BJ (cell line): ENCODE measurements around the gene C4orf33. TPM values are rescaled to one million over a fixed set of nuclear protein-coding genes. Genes with fewer than 3 reads are reported as not detected.
"Not testable (repeated sequence)": the region's sequence is repeated elsewhere in the genome, so short reads cannot be mapped to it uniquely, and the experiment has no call there.

Experiments used
- CTCF ChIA-PET: fragments of 350-600 bp; formaldehyde crosslinking; extraction: SDS; loops from one replicate; lab custom pipeline; 2021; ENCODE audit warnings: antibody characterized with exemption, inconsistent platforms; lab: Yijun Ruan, JAX
- POLR2A ChIA-PET: fragments of 300-600 bp; sonication (Branson Sonifier 250); formaldehyde crosslinking; extraction: SDS; loops from one replicate; lab custom pipeline; 2021; ENCODE audit warnings: antibody characterized with exemption; lab: Charles Lee
- DNase-seq: peaks from one replicate; pipeline ENCODE4 v3.0.0-alpha.2; 2011; ENCODE audit warnings: low read depth
- H3K27me3 ChIP-seq: 2 replicates; pipeline ENCODE4 v1.6.0; 2011; ENCODE audit warnings: low read length; ENCODE audit not compliant: control insufficient read depth, insufficient read depth
- H3K36me3 ChIP-seq: 2 replicates; pipeline ENCODE4 v1.5.1; 2011; ENCODE audit warnings: low read length; ENCODE audit not compliant: control insufficient read depth, insufficient read depth
- H3K4me3 ChIP-seq: 2 replicates; pipeline ENCODE4 v1.5.1; 2011; ENCODE audit warnings: low read depth, mild to moderate bottlenecking, control low read depth, low read length
- polyA minus RNA-seq: library from RNA; depleted of rRNA, polyadenylated mRNA; stranded (reverse); fragments of >200 nt; gene quantifications from 2 replicates; pipeline ENCODE4 v1.2.3, GENCODE V29; 2011; rRNA and poly(A)+ RNA removed
- polyA plus RNA-seq: library from polyadenylated mRNA; depleted of rRNA; stranded (reverse); fragments of >200 nt; gene quantifications from 2 replicates; pipeline ENCODE4 v1.2.3, GENCODE V29; 2011; rRNA removed
- TF ChIP-seq, protein P1 (sequence below): IDR thresholded peaks from 2 replicates; pipeline ENCODE4 v1.5.1; 2011; ENCODE audit warnings: low read depth, mild to moderate bottlenecking, control low read depth, inconsistent platforms, low read length, moderate library complexity; ENCODE audit not compliant: insufficient read depth

Gene C4orf33, protein sequence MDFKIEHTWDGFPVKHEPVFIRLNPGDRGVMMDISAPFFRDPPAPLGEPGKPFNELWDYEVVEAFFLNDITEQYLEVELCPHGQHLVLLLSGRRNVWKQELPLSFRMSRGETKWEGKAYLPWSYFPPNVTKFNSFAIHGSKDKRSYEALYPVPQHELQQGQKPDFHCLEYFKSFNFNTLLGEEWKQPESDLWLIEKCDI
- polyA plus RNA-seq (2.2 and 7.0 TPM in 2 replicates), polyA minus RNA-seq (0.67 and 1.2 TPM in 2 replicates)

DNA sequence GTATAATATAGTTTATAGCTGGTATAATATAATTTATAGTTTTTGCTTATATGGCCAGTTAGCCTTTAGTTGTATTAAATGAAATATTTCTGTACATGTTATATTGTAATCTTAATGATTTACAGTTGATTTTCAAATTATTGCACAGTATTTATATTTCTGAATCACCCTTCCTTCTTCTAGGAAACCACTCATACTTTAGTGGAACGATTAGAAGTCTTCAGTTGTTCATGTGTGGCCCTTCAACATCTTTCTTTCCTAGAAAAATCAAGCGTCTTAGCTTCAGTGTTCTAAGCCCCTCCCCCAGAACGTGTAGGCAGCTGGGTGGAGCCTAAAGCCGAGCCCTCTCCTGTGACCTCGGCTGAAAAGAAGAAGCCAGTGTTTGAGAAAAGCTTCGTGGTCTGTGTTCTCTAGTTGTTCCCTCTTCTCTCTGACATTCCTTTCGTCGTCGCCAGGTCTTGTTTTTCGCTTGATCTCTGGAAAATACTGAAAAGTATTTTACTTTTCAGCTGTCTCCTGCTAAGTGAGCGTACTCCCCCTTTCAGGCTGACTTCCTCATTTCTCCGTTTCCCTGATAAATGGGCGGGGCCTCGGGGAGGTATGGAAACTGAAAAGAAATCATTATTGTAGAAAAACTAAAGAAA, at the start of gene C4orf33:
Gene C4orf33 (plus strand): TSS at position 342 of the 644 bp plus-strand sequence. CDS start 6,459 bp downstream, outside the sequence.
- TF ChIP-seq, protein P1, sequence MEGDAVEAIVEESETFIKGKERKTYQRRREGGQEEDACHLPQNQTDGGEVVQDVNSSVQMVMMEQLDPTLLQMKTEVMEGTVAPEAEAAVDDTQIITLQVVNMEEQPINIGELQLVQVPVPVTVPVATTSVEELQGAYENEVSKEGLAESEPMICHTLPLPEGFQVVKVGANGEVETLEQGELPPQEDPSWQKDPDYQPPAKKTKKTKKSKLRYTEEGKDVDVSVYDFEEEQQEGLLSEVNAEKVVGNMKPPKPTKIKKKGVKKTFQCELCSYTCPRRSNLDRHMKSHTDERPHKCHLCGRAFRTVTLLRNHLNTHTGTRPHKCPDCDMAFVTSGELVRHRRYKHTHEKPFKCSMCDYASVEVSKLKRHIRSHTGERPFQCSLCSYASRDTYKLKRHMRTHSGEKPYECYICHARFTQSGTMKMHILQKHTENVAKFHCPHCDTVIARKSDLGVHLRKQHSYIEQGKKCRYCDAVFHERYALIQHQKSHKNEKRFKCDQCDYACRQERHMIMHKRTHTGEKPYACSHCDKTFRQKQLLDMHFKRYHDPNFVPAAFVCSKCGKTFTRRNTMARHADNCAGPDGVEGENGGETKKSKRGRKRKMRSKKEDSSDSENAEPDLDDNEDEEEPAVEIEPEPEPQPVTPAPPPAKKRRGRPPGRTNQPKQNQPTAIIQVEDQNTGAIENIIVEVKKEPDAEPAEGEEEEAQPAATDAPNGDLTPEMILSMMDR = no peak
- DNase-seq = no peak
- no peaks in the 10 kb centered on the region for H3K27me3 ChIP-seq
- no peaks in the 10 kb centered on the region for H3K36me3 ChIP-seq
- H3K4me3 ChIP-seq = peak within 1 kb of the TSS; percentile 65
- CTCF ChIA-PET = no interaction called here
- POLR2A ChIA-PET = no interaction called here

DNA sequence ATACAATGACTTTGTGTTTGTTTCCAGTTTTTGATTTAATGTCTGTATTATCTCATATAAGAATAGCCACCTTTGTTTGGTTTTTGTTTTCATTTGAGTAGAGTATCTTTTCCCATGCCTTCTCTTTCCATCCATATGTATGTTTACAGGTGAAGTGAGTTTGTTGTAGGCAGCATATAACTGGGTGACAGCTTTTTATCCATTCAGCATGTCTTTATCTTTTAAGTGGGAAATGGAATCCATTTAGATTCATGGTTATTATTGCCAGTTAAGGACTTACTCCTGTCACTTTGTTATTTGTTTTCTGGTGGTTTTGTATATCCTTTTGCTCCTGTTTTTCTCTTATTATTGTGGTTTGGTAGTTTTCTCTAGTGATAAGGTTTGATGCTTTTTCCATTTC, 36.9 kb upstream of the C4orf33 start:
- ChIA-PET POLR2A (no interaction called here), CTCF (no interaction called here)
- TF ChIP-seq, protein P1 = no peak
- Histone ChIP-seq H3K36me3 (peaks cover 2% of the 10 kb centered on the region), H3K27me3 (no peaks in the 10 kb centered on the region), H3K4me3 (no peak overlapping the region)
- DNase-seq = no peak

DNA sequence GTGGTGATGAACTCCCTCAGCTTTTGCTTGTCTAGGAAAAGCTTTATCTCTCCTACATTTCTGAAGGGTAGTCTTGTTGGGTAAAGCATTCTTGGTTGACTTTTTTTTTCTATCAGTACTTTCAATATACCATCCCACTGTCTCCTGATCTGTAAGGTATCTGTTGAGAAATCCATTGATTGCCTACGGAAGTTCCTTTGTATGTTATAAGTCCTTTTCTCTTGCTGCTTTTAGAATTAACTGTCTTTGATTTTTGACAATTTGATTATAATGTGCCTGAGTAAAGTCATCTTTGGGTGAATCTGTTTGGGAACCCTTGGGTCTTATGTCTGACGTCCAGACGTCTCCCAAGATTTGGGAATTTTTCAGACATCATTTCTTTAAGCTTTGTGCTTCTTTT, 33.4 kb upstream of the C4orf33 start:
- no peak for DNase-seq
- ChIA-PET POLR2A (no interaction called here), CTCF (no interaction called here)
- H3K27me3 ChIP-seq = no peaks in the 10 kb centered on the region
- TF ChIP-seq, protein P1 = no peak
- H3K36me3 ChIP-seq = peaks cover 2% of the 10 kb centered on the region
- no peak overlapping the region for H3K4me3 ChIP-seq

DNA sequence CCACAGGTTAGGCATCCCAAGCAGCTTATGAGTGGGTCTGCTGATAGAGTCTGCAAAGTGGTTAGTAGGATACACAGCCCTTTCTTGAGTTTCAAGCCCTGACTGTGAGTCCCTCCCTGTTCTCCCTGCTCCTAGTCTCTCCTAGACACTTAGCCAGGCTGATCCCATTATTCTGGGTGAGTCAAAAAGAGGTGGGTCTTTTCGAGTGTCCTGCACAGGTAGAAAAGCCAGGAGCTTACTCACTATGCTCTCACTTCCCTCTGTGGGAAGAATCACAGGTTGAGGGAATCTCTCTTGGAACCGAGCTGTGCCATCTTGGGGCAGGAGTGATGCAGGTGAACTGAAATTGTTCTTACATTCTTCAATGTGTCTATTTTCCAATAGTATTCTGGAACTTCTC, 32.3 kb upstream of the C4orf33 start:
- ChIA-PET POLR2A (no interaction called here), CTCF (no interaction called here)
- Histone ChIP-seq H3K36me3 (peaks cover 2% of the 10 kb centered on the region), H3K4me3 (no peak overlapping the region), H3K27me3 (no peaks in the 10 kb centered on the region)
- no peak for DNase-seq
- TF ChIP-seq, protein P1 = no peak

DNA sequence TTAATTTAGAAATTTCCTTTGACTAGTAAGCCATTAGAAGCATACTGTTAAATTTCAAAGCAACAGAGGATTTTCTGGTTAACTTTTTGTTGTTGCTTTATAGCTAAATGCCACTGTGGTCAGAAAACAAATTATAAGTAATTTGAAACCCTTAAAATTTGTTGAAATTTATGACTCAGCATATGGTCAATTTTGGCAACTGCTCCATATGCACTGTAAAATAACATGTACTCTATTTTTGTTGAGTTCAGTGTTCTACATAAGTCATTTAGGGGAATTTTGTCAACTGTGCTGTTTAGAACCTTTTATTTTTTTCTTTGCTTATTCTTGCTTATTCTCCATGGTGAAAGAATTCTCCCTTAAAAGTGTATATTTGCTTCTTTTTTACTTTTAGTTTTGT, 31.2 kb upstream of the C4orf33 start:
- POLR2A ChIA-PET = no interaction called here
- Histone ChIP-seq H3K36me3 (peaks cover 2% of the 10 kb centered on the region), H3K4me3 (no peak overlapping the region), H3K27me3 (no peaks in the 10 kb centered on the region)
- TF ChIP-seq, protein P1 = no peak
- CTCF ChIA-PET = interaction anchor here (0.6 kb wide), 1 partner anchor 237 kb away, joined by 3 read pairs; no protein-coding TSS in a partner anchor
- peak; percentile 13 for DNase-seq

DNA sequence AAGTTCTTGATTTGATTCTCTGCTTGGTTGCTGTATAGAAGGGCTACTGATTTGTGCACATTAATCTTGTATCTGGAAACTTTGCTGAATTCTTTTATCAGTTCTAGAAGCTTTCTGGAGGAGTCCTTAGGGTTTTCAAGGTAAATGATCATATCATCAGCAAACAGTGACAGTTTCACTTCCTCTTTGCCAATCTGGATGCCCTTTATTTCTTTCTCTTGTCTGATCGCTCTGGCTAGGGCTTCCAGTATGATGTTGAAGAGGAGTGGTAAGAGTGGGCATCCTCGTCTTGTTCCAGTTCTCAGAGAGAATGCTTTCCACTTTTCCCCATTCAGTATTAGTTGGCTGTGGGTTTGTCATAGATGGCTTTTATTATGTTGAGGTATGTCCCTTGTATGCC, 26.4 kb upstream of the C4orf33 start:
- CTCF ChIA-PET, POLR2A ChIA-PET, H3K27me3 ChIP-seq, H3K4me3 ChIP-seq, H3K36me3 ChIP-seq, DNase-seq: not testable (repeated sequence)
